OCI-LY7 (cell line): ENCODE measurements around the gene KLF2.

ENCODE experiments used
- CTCF ChIP-seq: fragments of 200-600 bp; sonication (generic); conservative IDR thresholded peaks from 2 replicates; pipeline ENCODE4 v1.5.1; 2014; ENCODE audit warnings: mild to moderate bottlenecking, antibody characterized with exemption, low read length, moderate library complexity, mixed read lengths
- EZH2phosphoT487 ChIP-seq: fragments of 200-600 bp; sonication (generic); IDR thresholded peaks from 2 replicates; pipeline ENCODE4 v1.6.1; 2018; ENCODE audit warnings: low read depth, borderline replicate concordance, mild to moderate bottlenecking, mixed run types, antibody characterized with exemption, low read length, moderate library complexity, mixed read lengths

GRCh38 chr19:16297575-16298178 is 26.9 kb upstream of the KLF2 start:
- TF ChIP-seq CTCF (no peak), EZH2phosphoT487 (no peak)
